NT2/D1 (cell line): ENCODE results near the gene BCAS3.

ENCODE experiments used
- SUZ12 ChIP-seq: IDR thresholded peaks from 2 replicates; pipeline ENCODE4 v1.6.1; 2011; ENCODE audit not compliant: insufficient read length, insufficient read depth; ENCODE audit errors: extremely low read depth
- YY1 ChIP-seq: IDR thresholded peaks from 2 replicates; pipeline ENCODE4 v1.6.1; 2011; ENCODE audit not compliant: insufficient read length, insufficient read depth
- ZNF274 ChIP-seq: IDR thresholded peaks from 2 replicates; pipeline ENCODE4 v1.6.1; 2011; ENCODE audit warnings: mild to moderate bottlenecking, low read depth, low read length

DNA sequence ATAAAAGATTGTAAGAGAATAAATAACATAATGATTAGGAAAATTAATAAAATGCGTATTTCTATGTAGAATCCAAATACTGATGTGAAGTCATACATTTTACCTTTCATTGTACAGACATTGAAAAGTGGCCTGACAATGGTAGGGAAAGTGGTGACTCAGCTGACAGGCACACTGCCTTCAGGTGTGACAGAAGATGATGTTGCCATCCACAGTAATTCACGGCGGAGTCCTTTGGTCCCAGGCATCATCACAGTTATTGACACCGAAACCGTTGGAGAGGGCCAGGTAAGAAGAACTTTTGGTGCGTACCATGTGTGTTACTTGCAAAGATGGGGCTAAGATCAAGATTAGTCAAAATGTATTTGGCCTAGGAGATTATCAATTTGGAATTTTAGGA, 232.8 kb downstream of the BCAS3 start:
- TF ChIP-seq SUZ12 (no peak), YY1 (no peak), ZNF274 (no peak)
